A549 (cell line): Measurements from ENCODE around the gene AGXT2. TPM values are rescaled to one million over a fixed set of nuclear protein-coding genes. Genes with fewer than 3 reads are reported as not detected.

Source experiments
- ATAC-seq, 2 experiments: fragments of 200-7000 bp in 1 of 2; fragments of >200 bp in 1 of 2; cut with Nextera tagmentation in 1 of 2; cut with Tn5 transposase in 1 of 2; 3 replicates each; pipeline versions ENCODE4 v1.8.0 to v1.9.1; 2018 to 2020; ENCODE audit warnings: mild to moderate bottlenecking in 1 of 2, moderate library complexity in 1 of 2
- CTCF ChIA-PET: fragments of 300-600 bp; sonication (Branson Sonifier 250); formaldehyde crosslinking; extraction: SDS; loops from one replicate; lab custom pipeline; 2021; ENCODE audit warnings: antibody characterized with exemption, inconsistent platforms; lab: Yijun Ruan, JAX
- POLR2A ChIA-PET: fragments of 350-600 bp; formaldehyde crosslinking; extraction: SDS; loops from one replicate; lab custom pipeline; 2021; ENCODE audit warnings: antibody characterized with exemption, inconsistent platforms; lab: Yijun Ruan, JAX
- DNase-seq, 2 experiments: peaks; one replicate each; pipeline versions ENCODE4 v3.0.0 to v3.0.0-alpha.2; 2011 to 2016; ENCODE audit warnings: low read depth in 1 of 2, low spot score in 1 of 2
- FAIRE-seq: peaks from 2 replicates; lab custom pipeline; 2011; peaks lifted over from hg19 to GRCh38; lab: Jason Lieb, UNC
- H3K27ac ChIP-seq, 2 experiments: fragments of >200 bp; sonication (Bioruptor Twin); formaldehyde crosslinking; 3 replicates each; pipeline ENCODE4 v1.5.1; 2016 to 2017
- H3K4me1 ChIP-seq: fragments of >200 bp; sonication (Bioruptor Twin); formaldehyde crosslinking; 3 replicates; pipeline ENCODE4 v1.6.1; 2016
- H3K4me2 ChIP-seq: fragments of >200 bp; sonication (Bioruptor Twin); formaldehyde crosslinking; 3 replicates; pipeline ENCODE4 v1.6.1; 2016
- H3K4me3 ChIP-seq: fragments of >200 bp; sonication (Bioruptor Twin); formaldehyde crosslinking; 3 replicates; pipeline ENCODE4 v1.5.1; 2016
- H3K9me3 ChIP-seq: fragments of >200 bp; sonication (Bioruptor Twin); formaldehyde crosslinking; 3 replicates; pipeline ENCODE4 v1.6.1; 2016
- EHMT2 ChIP-seq: fragments of 200-600 bp; sonication (generic); IDR thresholded peaks from 2 replicates; pipeline ENCODE4 v1.6.1; 2016; ENCODE audit warnings: antibody characterized with exemption, low read depth, mild to moderate bottlenecking, moderate library complexity
- EP300 ChIP-seq, 2 experiments: fragments of >200 bp; sonication (Bioruptor Twin); formaldehyde crosslinking; IDR thresholded peaks; 2 replicates in 1 of 2; 3 replicates in 1 of 2; pipeline ENCODE4 v1.6.1; 2016 to 2017
- ESRRA ChIP-seq: fragments of 150-350 bp; IDR thresholded peaks from 2 replicates; pipeline ENCODE4 v1.6.1; 2014; ENCODE audit warnings: mild to moderate bottlenecking, low read length, borderline replicate concordance
- GATA3 ChIP-seq: IDR thresholded peaks from 2 replicates; pipeline ENCODE4 v1.6.1; 2012; ENCODE audit warnings: borderline replicate concordance
- HEYL ChIP-seq: fragments of 250-450 bp; sonication (Bioruptor Pico); IDR thresholded peaks from 2 replicates; pipeline ENCODE4 v1.8.0; 2021; ENCODE audit warnings: mild to moderate bottlenecking, moderate library complexity
- HOXA7 ChIP-seq: fragments of 250-450 bp; sonication (Bioruptor Pico); IDR thresholded peaks from 2 replicates; pipeline ENCODE4 v1.5.0; 2020; ENCODE audit warnings: mild to moderate bottlenecking, moderate library complexity
- JUNB ChIP-seq: fragments of >200 bp; sonication (Bioruptor Twin); formaldehyde crosslinking; IDR thresholded peaks from 2 replicates; pipeline ENCODE4 v1.6.1; 2016
- MAFK ChIP-seq: fragments of 450-650 bp; IDR thresholded peaks from 2 replicates; pipeline ENCODE4 v1.6.1; 2014; ENCODE audit not compliant: partially characterized antibody
- NR3C1 ChIP-seq: fragments of >200 bp; sonication (Bioruptor Twin); formaldehyde crosslinking; IDR thresholded peaks from 3 replicates; pipeline ENCODE4 v1.6.1; 2017
- REST ChIP-seq: fragments of 200-600 bp; sonication (generic); IDR thresholded peaks from 2 replicates; pipeline ENCODE4 v1.6.1; 2016; ENCODE audit warnings: antibody characterized with exemption, mild to moderate bottlenecking, moderate library complexity
- ZC3H11A ChIP-seq: fragments of 450-650 bp; IDR thresholded peaks from 2 replicates; pipeline ENCODE4 v1.6.1; 2014; ENCODE audit warnings: antibody characterized with exemption, mild to moderate bottlenecking
- ZNF302 ChIP-seq: fragments of 250-450 bp; sonication (Bioruptor Pico); IDR thresholded peaks from 2 replicates; pipeline ENCODE4 v1.9.0; 2021; ENCODE audit warnings: inconsistent platforms, mild to moderate bottlenecking, moderate library complexity
- WGBS: methylation state at CpG from one replicate; pipeline ENCODE4 v1.1.6; 2017; ENCODE audit errors: missing lambda C conversion rate; 5-methylcytosine and 5-hydroxymethylcytosine counted together
- polyA plus RNA-seq, 4 experiments: library from polyadenylated mRNA; depleted of rRNA in 3 of 4; stranded (reverse); fragments of >200 nt; fragmentation: RNase III in 1 of 4; extraction: RNeasy Plus Mini Kit Qiagen cat#74134 plus additional on column Dnase treatment in 1 of 4; gene quantifications; 2 replicates in 3 of 4; 3 replicates in 1 of 4; pipeline ENCODE4 v1.2.3, GENCODE V29; 2011 to 2017
- TF ChIP-seq, protein P1 (sequence below): IDR thresholded peaks from 2 replicates; pipeline ENCODE4 v1.6.1; 2012
- TF ChIP-seq, protein P2 (sequence below): fragments of 150-350 bp; IDR thresholded peaks from 2 replicates; pipeline ENCODE4 v1.6.1; 2014; ENCODE audit warnings: low read depth, mild to moderate bottlenecking, low read length
- TF ChIP-seq, protein P3 (sequence below): fragments of >200 bp; sonication (Bioruptor Twin); formaldehyde crosslinking; IDR thresholded peaks from 3 replicates; pipeline ENCODE4 v1.5.1; 2016

Gene AGXT2
- polyA plus RNA-seq, 2 of the 4 experiments (the other 2 are of a cell fraction): not detected

- no peak for TF ChIP-seq REST
- TF ChIP-seq, protein P1, sequence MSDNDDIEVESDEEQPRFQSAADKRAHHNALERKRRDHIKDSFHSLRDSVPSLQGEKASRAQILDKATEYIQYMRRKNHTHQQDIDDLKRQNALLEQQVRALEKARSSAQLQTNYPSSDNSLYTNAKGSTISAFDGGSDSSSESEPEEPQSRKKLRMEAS: no peak
- TF ChIP-seq GATA3: no peak
- TF ChIP-seq, protein P2, sequence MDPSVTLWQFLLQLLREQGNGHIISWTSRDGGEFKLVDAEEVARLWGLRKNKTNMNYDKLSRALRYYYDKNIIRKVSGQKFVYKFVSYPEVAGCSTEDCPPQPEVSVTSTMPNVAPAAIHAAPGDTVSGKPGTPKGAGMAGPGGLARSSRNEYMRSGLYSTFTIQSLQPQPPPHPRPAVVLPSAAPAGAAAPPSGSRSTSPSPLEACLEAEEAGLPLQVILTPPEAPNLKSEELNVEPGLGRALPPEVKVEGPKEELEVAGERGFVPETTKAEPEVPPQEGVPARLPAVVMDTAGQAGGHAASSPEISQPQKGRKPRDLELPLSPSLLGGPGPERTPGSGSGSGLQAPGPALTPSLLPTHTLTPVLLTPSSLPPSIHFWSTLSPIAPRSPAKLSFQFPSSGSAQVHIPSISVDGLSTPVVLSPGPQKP: no peak
- no peak for TF ChIP-seq HEYL (CRISPR knock-in tag)
- TF ChIP-seq EP300 (IDR thresholded peaks at IDR 0.05): no peak
- no peak for TF ChIP-seq NR3C1
Observed at GRCh38 chr5:35012796-35013195, 35.0 kb downstream of the AGXT2 start (continued).

DNA sequence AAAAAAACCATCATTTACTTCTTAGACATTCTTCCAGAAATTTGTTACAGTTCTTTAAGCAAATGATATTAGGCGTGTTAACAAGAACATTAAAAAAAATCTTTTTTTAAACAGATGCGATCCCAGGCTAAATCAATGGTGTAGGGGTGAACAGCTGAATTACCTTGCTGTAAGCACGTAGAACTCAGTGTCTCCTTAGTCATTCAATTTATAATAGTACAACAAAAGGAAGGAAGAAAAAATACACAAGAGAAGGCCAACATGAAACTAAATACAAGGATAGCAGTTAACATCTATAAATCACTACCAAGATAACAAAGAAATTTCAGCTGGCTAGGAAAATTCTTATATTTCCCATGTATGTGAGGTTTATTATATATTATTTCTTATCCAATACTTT, 35.4 kb downstream of the AGXT2 start:
- no peak for DNase-seq
- FAIRE-seq: no peak
- no peak overlapping the region for H3K4me3 ChIP-seq
- H3K9me3 ChIP-seq: peaks cover 6% of the 10 kb centered on the region; the same call in 1 of the 3 replicates
- ATAC-seq: no peak
- POLR2A ChIA-PET: no interaction called here
- no peak for TF ChIP-seq JUNB
- TF ChIP-seq EHMT2: no peak
- TF ChIP-seq ZC3H11A: no peak
- H3K4me1 ChIP-seq: no peaks in the 10 kb centered on the region
- 53% methylated on average over 3 of the region's 3 CpGs for WGBS
- no peak overlapping the region for H3K27ac ChIP-seq
- no peak overlapping the region for H3K4me2 ChIP-seq
- CTCF ChIA-PET: interaction anchor here (1.5 kb wide), 1 partner anchor 9 kb away, joined by 8 read pairs; no protein-coding TSS in a partner anchor

GRCh38 chr5:35010676-35011075, 37.1 kb downstream of the AGXT2 start:
- peaks cover 6% of the 10 kb centered on the region; the same call in 1 of the 3 replicates for H3K9me3 ChIP-seq
- no peak for DNase-seq
- no peak for ATAC-seq
- no peak overlapping the region for H3K4me3 ChIP-seq
- TF ChIP-seq HOXA7 (CRISPR knock-in tag): no peak
- no peak for TF ChIP-seq ESRRA
- TF ChIP-seq ZNF302: no peak
- TF ChIP-seq, protein P3, sequence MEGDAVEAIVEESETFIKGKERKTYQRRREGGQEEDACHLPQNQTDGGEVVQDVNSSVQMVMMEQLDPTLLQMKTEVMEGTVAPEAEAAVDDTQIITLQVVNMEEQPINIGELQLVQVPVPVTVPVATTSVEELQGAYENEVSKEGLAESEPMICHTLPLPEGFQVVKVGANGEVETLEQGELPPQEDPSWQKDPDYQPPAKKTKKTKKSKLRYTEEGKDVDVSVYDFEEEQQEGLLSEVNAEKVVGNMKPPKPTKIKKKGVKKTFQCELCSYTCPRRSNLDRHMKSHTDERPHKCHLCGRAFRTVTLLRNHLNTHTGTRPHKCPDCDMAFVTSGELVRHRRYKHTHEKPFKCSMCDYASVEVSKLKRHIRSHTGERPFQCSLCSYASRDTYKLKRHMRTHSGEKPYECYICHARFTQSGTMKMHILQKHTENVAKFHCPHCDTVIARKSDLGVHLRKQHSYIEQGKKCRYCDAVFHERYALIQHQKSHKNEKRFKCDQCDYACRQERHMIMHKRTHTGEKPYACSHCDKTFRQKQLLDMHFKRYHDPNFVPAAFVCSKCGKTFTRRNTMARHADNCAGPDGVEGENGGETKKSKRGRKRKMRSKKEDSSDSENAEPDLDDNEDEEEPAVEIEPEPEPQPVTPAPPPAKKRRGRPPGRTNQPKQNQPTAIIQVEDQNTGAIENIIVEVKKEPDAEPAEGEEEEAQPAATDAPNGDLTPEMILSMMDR: no peak
- ChIA-PET POLR2A (no interaction called here), CTCF (no interaction called here)
- no peaks in the 10 kb centered on the region for H3K4me1 ChIP-seq
- no peak overlapping the region for H3K4me2 ChIP-seq
- no peak overlapping the region for H3K27ac ChIP-seq
- no peak for FAIRE-seq

DNA sequence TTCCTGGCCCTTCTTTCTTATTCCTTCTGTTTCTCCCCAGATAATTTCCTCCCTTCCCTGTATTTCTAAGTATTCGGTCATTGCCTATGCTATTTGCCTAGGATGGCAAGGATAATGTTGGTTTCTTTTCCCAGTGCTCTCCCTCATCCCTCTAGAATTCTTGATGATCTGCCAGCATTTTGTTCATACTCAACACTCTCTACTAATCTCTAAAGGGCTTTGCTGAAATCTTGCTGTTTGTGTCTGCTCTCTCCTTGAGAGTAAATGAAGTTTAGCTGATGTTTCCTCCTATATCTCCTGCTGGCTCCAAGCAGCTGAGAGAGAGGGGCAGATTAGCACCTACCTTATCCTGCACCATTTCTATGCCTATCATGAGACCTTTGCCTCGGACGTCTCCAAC, 38.1 kb downstream of the AGXT2 start:
- no peak overlapping the region for H3K4me2 ChIP-seq
- POLR2A ChIA-PET: no interaction called here
- DNase-seq (no peak), ATAC-seq (no peak), FAIRE-seq (no peak)
- no peak overlapping the region for H3K27ac ChIP-seq
- H3K4me1 ChIP-seq: no peaks in the 10 kb centered on the region
- peaks cover 6% of the 10 kb centered on the region; the same call in 1 of the 3 replicates for H3K9me3 ChIP-seq
- no peak overlapping the region for H3K4me3 ChIP-seq
- CTCF ChIA-PET: no interaction called here
- WGBS: 48% methylated on average over 3 of the region's 3 CpGs
- no peak for TF ChIP-seq MAFK
